ENCODE results near the gene TMEM41B. TPM values are rescaled to one million over a fixed set of nuclear protein-coding genes. Genes with fewer than 3 reads are reported as not detected.

TMEM41B gene
- total RNA-seq, 4 donors from 2014 or later: 14.4 to 23.5 (median 16.9) TPM

GRCh38 chr11:9276571-9276970 lies 37.8 kb downstream of the TMEM41B start:
- ATAC-seq: no peak
- Histone ChIP-seq H3K4me3 (no peak overlapping the region), H3K4me1 (peaks cover 0 to 11% (median 0%) of the 10 kb centered on the region in 3 donors), H3K27me3 (no peaks in the 10 kb centered on the region), H3K27ac (no peak overlapping the region), H3K36me3 (peaks cover 0 to 18% of the 10 kb centered on the region in 2 donors), H3K9me3 (no peaks in the 10 kb centered on the region)
- 90 to 100% methylated on average over 1 to 3 of the region's 3 CpGs for WGBS, 2 donors (ENCODE audit: low coverage in 1 of 2)
- TF ChIP-seq CTCF (IDR thresholded peaks at IDR 0.05) (no peak), POLR2A (IDR thresholded peaks at IDR 0.05) (no peak), POLR2AphosphoS5 (IDR thresholded peaks at IDR 0.05) (no peak), EP300 (IDR thresholded peaks at IDR 0.05) (no peak)

- no peak overlapping the region for H3K4me3 ChIP-seq
- H3K27me3 ChIP-seq: no peaks in the 10 kb centered on the region
- H3K36me3 ChIP-seq: peaks cover 0 to 7% of the 10 kb centered on the region in 2 donors
- no peak for TF ChIP-seq EP300 (IDR thresholded peaks at IDR 0.05)
- TF ChIP-seq POLR2A (IDR thresholded peaks at IDR 0.05): no peak
- TF ChIP-seq POLR2AphosphoS5 (IDR thresholded peaks at IDR 0.05): no peak
- TF ChIP-seq CTCF (IDR thresholded peaks at IDR 0.05): no peak
- ATAC-seq: no peak
- no peak overlapping the region for H3K27ac ChIP-seq
- WGBS, 2 donors (ENCODE audit: low coverage in 1 of 2): 57 to 63% methylated on average over 7 of the region's 8 CpGs
- no peaks in the 10 kb centered on the region for H3K9me3 ChIP-seq
- H3K4me1 ChIP-seq: peaks cover 0 to 11% (median 0%) of the 10 kb centered on the region in 3 donors
Measured at GRCh38 chr11:9274499-9275258, 39.7 kb downstream of the TMEM41B start.

GRCh38 chr11:9273376-9274336 lies 40.7 kb downstream of the TMEM41B start:
- Histone ChIP-seq H3K27me3 (no peaks in the 10 kb centered on the region), H3K4me1 (peaks cover 0 to 11% (median 0%) of the 10 kb centered on the region in 3 donors), H3K27ac (no peak overlapping the region), H3K9me3 (no peaks in the 10 kb centered on the region), H3K36me3 (peaks cover 0 to 7% of the 10 kb centered on the region in 2 donors), H3K4me3 (no peak overlapping the region)
- WGBS, 2 donors (ENCODE audit: low coverage in 1 of 2): 92 to 98% methylated on average over 6 to 12 of the region's 15 CpGs
- no peak for ATAC-seq
- TF ChIP-seq POLR2A (IDR thresholded peaks at IDR 0.05) (no peak), EP300 (IDR thresholded peaks at IDR 0.05) (no peak), POLR2AphosphoS5 (IDR thresholded peaks at IDR 0.05) (no peak), CTCF (IDR thresholded peaks at IDR 0.05) (no peak)

GRCh38 chr11:9269492-9270013 lies 44.8 kb downstream of the TMEM41B start:
- ATAC-seq: no peak
- 100% methylated on average over 1 to 2 of the region's 2 CpGs for WGBS, 2 donors (ENCODE audit: low coverage in 1 of 2)
- Histone ChIP-seq H3K27me3 (no peaks in the 10 kb centered on the region), H3K4me3 (no peak overlapping the region), H3K9me3 (no peaks in the 10 kb centered on the region), H3K27ac (no peak overlapping the region), H3K36me3 (no peaks in the 10 kb centered on the region), H3K4me1 (peaks cover 0 to 11% (median 0%) of the 10 kb centered on the region in 3 donors)
- no peak for TF ChIP-seq EP300 (IDR thresholded peaks at IDR 0.05)
- TF ChIP-seq POLR2A (IDR thresholded peaks at IDR 0.05): no peak
- TF ChIP-seq CTCF (IDR thresholded peaks at IDR 0.05): no peak
- TF ChIP-seq POLR2AphosphoS5 (IDR thresholded peaks at IDR 0.05): no peak
